Endothelial cell of umbilical vein (primary cell): Measurements from ENCODE around the gene HPS4. TPM values are rescaled to one million over a fixed set of nuclear protein-coding genes. Genes with fewer than 3 reads are reported as not detected.
A peak's percentile ranks its signal among the peaks of the same experiment; 100 is the strongest.

Source experiments
- BruUV-seq: library from RNA; stranded (reverse); fragments of 400-500 nt; replicated peaks from 2 replicates; lab custom pipeline; 2021; lab: Mats Ljungman, UMichigan
- CTCF ChIA-PET: fragments of 300-600, 350-600 bp; sonication (Branson Sonifier 250); formaldehyde crosslinking; loops from one replicate; lab custom pipeline; 2021; ENCODE audit warnings: antibody characterized with exemption, inconsistent platforms; lab: Charles Lee
- POLR2A ChIA-PET: fragments of 300-600, 350-600 bp; sonication (Branson Sonifier 250); formaldehyde crosslinking; loops from one replicate; lab custom pipeline; 2021; ENCODE audit warnings: antibody characterized with exemption, inconsistent platforms; lab: Charles Lee
- DNase-seq: peaks from one replicate; pipeline ENCODE4 v3.0.0-alpha.2; 2011; ENCODE audit warnings: low read depth, low spot score
- FAIRE-seq: peaks from 2 replicates; lab custom pipeline; 2011; peaks lifted over from hg19 to GRCh38; lab: Jason Lieb, UNC
- H2AFZ ChIP-seq: 2 replicates; pipeline ENCODE4 v1.6.0; 2012; ENCODE audit warnings: low read depth, low read length, control low read depth, inconsistent platforms
- H3K27ac ChIP-seq: 2 replicates; pipeline ENCODE4 v1.5.1; 2011; ENCODE audit warnings: low read depth, mild to moderate bottlenecking, control low read depth, low read length, moderate library complexity; ENCODE audit not compliant: insufficient read depth
- H3K27me3 ChIP-seq, 2 experiments: 2 replicates each; pipeline versions ENCODE4 v1.6.0 to v1.6.1; 2011; ENCODE audit warnings: low read length in 2 of 2, mixed read lengths in 1 of 2; ENCODE audit not compliant: control insufficient read depth in 2 of 2, insufficient read depth in 2 of 2
- H3K36me3 ChIP-seq, 2 experiments: 2 replicates in 1 of 2; 3 replicates in 1 of 2; pipeline ENCODE4 v1.5.1; 2011; ENCODE audit warnings: low read length in 2 of 2, mild to moderate bottlenecking in 1 of 2, moderate library complexity in 1 of 2; ENCODE audit not compliant: control insufficient read depth in 2 of 2, insufficient read depth in 2 of 2; ENCODE audit errors: extremely low read depth in 1 of 2
- H3K4me1 ChIP-seq: 3 replicates; pipeline ENCODE4 v1.5.1; 2011; ENCODE audit warnings: mild to moderate bottlenecking, low read length; ENCODE audit not compliant: control insufficient read depth, insufficient read depth; ENCODE audit errors: extremely low read depth
- H3K4me2 ChIP-seq: 2 replicates; pipeline ENCODE4 v1.6.1; 2011; ENCODE audit warnings: low read length, control low read depth, mixed read lengths; ENCODE audit not compliant: insufficient read depth
- H3K4me3 ChIP-seq, 3 experiments: fragments of 200-600 bp in 1 of 3; sonication (generic), shearing (Covaris generic) in 1 of 3; replicated peaks in 1 of 3; 2 replicates each; pipeline ENCODE4 v1.5.1; 2011 to 2016; ENCODE audit warnings: control low read depth in 3 of 3, low read length in 3 of 3, mild to moderate bottlenecking in 2 of 3, inconsistent platforms in 1 of 3, low read depth in 1 of 3, moderate library complexity in 1 of 3; ENCODE audit not compliant: insufficient read depth in 1 of 3
- H3K79me2 ChIP-seq: 2 replicates; pipeline ENCODE4 v1.6.0; 2012; ENCODE audit warnings: low read length, inconsistent platforms; ENCODE audit not compliant: control insufficient read depth, insufficient read depth
- H3K9ac ChIP-seq: replicated peaks from 2 replicates; pipeline ENCODE3; 2011; ENCODE audit warnings: low read length, control low read depth; ENCODE audit not compliant: insufficient read depth; ENCODE audit errors: extremely low read depth
- H3K9me1 ChIP-seq: replicated peaks from 3 replicates; pipeline ENCODE4 v1.6.0; 2011; ENCODE audit warnings: mild to moderate bottlenecking, low read length; ENCODE audit not compliant: control insufficient read depth, insufficient read depth; ENCODE audit errors: extremely low read depth
- H3K9me3 ChIP-seq: replicated peaks from 2 replicates; pipeline ENCODE4 v1.5.1; 2012; ENCODE audit warnings: low read length, inconsistent platforms; ENCODE audit not compliant: control insufficient read depth, insufficient read depth
- H4K20me1 ChIP-seq: replicated peaks from 2 replicates; pipeline ENCODE3; 2011; ENCODE audit warnings: mild to moderate bottlenecking, low read length; ENCODE audit not compliant: control insufficient read depth, insufficient read depth; ENCODE audit errors: extremely low read depth
- CTCF ChIP-seq, 2 donors: IDR thresholded peaks; 1 replicate in 1 of 2; 2 replicates in 1 of 2; pipeline ENCODE4 v1.5.1; 2011; ENCODE audit warnings: low read length in 2 of 2, mild to moderate bottlenecking in 2 of 2, moderate library complexity in 2 of 2, control low read depth in 1 of 2, inconsistent platforms in 1 of 2, low read depth in 1 of 2; ENCODE audit not compliant: insufficient read depth in 1 of 2; ENCODE audit errors: extremely low read depth in 1 of 2
- FOS ChIP-seq: IDR thresholded peaks from 2 replicates; pipeline ENCODE4 v1.6.1; 2011; ENCODE audit warnings: mild to moderate bottlenecking, low read length, moderate library complexity, borderline replicate concordance; ENCODE audit not compliant: insufficient read depth
- GATA2 ChIP-seq: IDR thresholded peaks from 2 replicates; pipeline ENCODE4 v1.7.0; 2011; ENCODE audit warnings: low read depth, mild to moderate bottlenecking, moderate library complexity, mixed read lengths, low read length; ENCODE audit not compliant: insufficient read length, insufficient read depth
- JUN ChIP-seq: IDR thresholded peaks from 2 replicates; pipeline ENCODE4 v1.6.1; 2011; ENCODE audit warnings: borderline replicate concordance, low read depth; ENCODE audit not compliant: insufficient read length, insufficient read depth
- MAX ChIP-seq: IDR thresholded peaks from 2 replicates; pipeline ENCODE4 v1.6.1; 2011; ENCODE audit not compliant: insufficient read depth, insufficient read length
- MYC ChIP-seq: IDR thresholded peaks from one replicate; pipeline ENCODE4 v1.6.1; 2011; ENCODE audit warnings: mild to moderate bottlenecking, low read depth, low read length
- POLR2A ChIP-seq: IDR thresholded peaks from 2 replicates; pipeline ENCODE4 v1.6.1; 2012; ENCODE audit warnings: low read depth, mild to moderate bottlenecking, control low read depth, low read length
- POLR2AphosphoS5 ChIP-seq: IDR thresholded peaks from 2 replicates; pipeline ENCODE4 v1.6.1; 2012; ENCODE audit warnings: low read depth, mild to moderate bottlenecking, control low read depth, low read length, moderate library complexity; ENCODE audit not compliant: insufficient read depth
- dilution Hi-C: fragments of 300-500 bp; cut with MboI; formaldehyde crosslinking; loops from one replicate; pipeline ENCODE4 v1.15.0; 2019; ENCODE audit warnings: low sequenced_read_pairs; ENCODE audit not compliant: extremely low pct_ligation_motif_present
- intact Hi-C: fragments of 100-400 bp; cut with micrococcal nuclease; formaldehyde crosslinking; loops from one replicate; pipeline ENCODE4 v1.10.0; 2022
- polyA plus RNA-seq, 4 experiments: library from polyadenylated mRNA; depleted of rRNA in 3 of 4; stranded (reverse) in 3 of 4; unstranded in 1 of 4; fragments of >200 nt; gene quantifications; 2 replicates each; pipeline versions ENCODE4 v1.2.1 to v1.2.3, GENCODE V29; 2011 to 2012; ENCODE audit warnings: missing spikeins in 1 of 4
- total RNA-seq: library from RNA; stranded (reverse); gene quantifications from 2 replicates; pipeline ENCODE4 v1.2.3, GENCODE V29; 2021

The HPS4 gene
- total and polyA plus RNA-seq, 2 donors (not counting 3 experiments of a cell fraction or from before 2014, with no cell fraction given) = 28.4 to 29.7 TPM

GRCh38 chr22:26512149-26512793, 28.7 kb upstream of the HPS4 start, which contains the start of gene TFIP11:
TFIP11 (minus strand) TSS chr22:26512473; CDS start chr22:26510272, 2,201 bp downstream.
- intact Hi-C loops = loop anchor here (1.0 to 2.0 kb wide), 2 partner anchors 12 to 75 kb away; no protein-coding TSS in a partner anchor
- peak within 1 kb of the TSS; percentile 81 for H3K4me2 ChIP-seq
- DNase-seq = peak; percentile 95
- H3K9ac ChIP-seq = peak within 1 kb of the TSS; percentile 89
- POLR2A ChIA-PET = interaction anchor here (0.8 to 1.3 kb wide), 2 partner anchors 12 to 28 kb away, joined by 3 to 5 read pairs; no protein-coding TSS in a partner anchor
- H3K36me3 ChIP-seq = peaks cover 7 to 14% of the 10 kb centered on the region in 2 experiments
- BruUV-seq = no TSS peak
- CTCF ChIA-PET = interaction anchor here (1.3 to 1.4 kb wide), 2 partner anchors 9 to 12 kb away, joined by 5 to 11 read pairs; no protein-coding TSS in a partner anchor
- TF ChIP-seq POLR2AphosphoS5 = peak; percentile 85
- TF ChIP-seq MAX = peak; percentile 62
- no peak for TF ChIP-seq JUN
- TF ChIP-seq MYC = peak; percentile 80
- TF ChIP-seq CTCF (IDR thresholded peaks at IDR 0.05; ENCODE audit: extremely low read depth in 1 of 2, insufficient read depth in 1 of 2, low read depth in 1 of 2, low read length in 2 of 2) = no peak
- no peak for TF ChIP-seq FOS
- TF ChIP-seq GATA2 = no peak
- peak; percentile 55 for TF ChIP-seq POLR2A
- peak within 1 kb of the TSS; percentile 67 for H3K27ac ChIP-seq
- peak within 1 kb of the TSS; percentile 73 for H2AFZ ChIP-seq
- no peaks in the 10 kb centered on the region for H3K9me1 ChIP-seq
- H3K9me3 ChIP-seq = no peaks in the 10 kb centered on the region
- dilution Hi-C loops = no loop called here
- no peaks in the 10 kb centered on the region for H4K20me1 ChIP-seq
- H3K27me3 ChIP-seq = no peaks in the 10 kb centered on the region
- peaks cover 16% of the 10 kb centered on the region for H3K4me1 ChIP-seq
- peak within 1 kb of the TSS; percentile 16 to 95 (median 88) for H3K4me3 ChIP-seq
- FAIRE-seq = peak; percentile 93
- peaks cover 15% of the 10 kb centered on the region for H3K79me2 ChIP-seq
